HG03025 (cell line): ENCODE measurements around the gene LSM10.

Source experiments
- ATAC-seq: cut with Tn5 transposase; IDR thresholded peaks from one replicate; pipeline ENCODE4 v1.9.1; 2021; ENCODE audit warnings: mild to moderate bottlenecking, moderate library complexity; ENCODE audit not compliant: unreplicated experiment, low FRiP score

The LSM10 gene

DNA sequence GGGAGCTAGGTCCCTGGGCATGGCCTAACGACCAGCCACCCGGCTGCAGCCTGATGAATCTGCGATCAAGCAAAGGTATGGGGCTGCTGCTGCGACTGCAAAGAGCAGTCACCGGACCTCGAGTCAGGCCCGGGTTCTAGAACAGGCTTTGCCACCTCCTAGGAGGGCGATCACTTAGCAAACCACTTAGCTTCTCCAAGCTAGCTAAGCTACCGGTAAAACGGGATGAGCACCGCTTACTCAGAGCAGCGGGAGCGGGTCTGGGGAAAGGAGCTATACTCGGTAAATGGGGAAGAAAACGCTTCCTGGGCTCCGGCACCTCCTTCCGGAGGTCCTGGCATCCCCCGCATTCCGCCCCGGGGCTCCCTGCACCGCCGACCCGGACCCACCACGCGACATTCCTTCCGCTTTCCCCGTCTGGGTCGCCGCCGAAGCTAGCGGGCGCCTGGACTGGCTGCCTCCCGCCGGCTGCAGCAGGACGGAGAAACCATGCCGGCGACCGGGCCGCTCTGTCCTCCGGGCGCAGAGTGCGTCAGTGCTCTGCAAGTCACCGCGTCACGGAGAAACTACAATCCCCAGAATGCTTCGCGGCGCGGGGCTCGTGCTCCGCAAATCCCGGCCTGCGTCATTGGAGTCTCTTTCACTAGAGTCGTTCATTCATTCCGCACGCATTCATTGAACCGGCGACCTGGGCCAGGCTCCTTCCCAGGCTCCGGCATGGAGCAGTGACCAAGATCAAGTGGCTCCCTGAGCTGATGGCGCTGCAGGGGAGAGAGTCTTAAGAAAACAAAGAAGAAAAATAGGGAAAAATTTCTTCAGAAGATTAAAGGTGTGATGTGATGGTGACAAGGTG is at the start of gene LSM10:
Gene LSM10 (minus strand): TSS at position 531 of the 853 bp plus-strand sequence. CDS start 3,779 bp downstream, outside the sequence.
- peak; percentile 39 for ATAC-seq

DNA sequence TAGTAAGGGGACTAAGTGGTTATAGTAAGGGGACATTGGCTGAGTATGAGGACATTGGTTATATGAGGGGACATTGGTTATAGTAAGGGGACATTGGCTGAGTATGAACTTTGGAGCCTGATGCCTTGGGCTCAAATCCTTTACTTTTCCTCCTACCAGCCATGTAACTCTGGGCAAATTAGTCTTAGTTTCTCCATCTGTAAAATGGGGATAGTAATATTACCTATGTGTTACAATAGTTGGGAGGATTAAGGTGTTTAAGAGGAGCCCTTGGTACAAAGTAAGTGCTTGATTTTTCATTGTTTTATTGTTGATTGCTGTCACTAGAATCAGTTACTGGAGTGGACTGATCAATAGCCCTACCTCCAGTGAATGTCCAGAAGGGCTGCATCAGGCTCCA is 49.7 kb upstream of the LSM10 start:
- no peak for ATAC-seq

DNA sequence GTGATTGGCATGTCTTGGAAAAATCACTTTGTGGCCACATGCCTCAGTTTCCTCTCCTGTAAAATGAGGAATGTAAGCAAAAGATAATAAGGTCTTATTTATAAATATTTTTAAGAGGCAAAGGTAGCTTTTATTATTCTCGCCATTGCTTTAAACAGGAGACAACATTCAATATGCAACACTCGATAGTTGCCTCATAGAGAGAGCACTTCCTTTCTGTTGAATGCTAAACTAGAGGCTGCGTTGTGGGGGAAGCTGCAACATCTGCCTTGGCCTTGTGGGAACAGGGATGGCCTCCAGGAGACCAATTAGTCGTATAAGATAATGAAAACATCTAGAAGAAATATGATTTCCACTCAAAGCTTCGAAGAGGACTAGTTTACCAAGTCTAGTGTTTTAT is 49.0 kb upstream of the LSM10 start:
- ATAC-seq: no peak

DNA sequence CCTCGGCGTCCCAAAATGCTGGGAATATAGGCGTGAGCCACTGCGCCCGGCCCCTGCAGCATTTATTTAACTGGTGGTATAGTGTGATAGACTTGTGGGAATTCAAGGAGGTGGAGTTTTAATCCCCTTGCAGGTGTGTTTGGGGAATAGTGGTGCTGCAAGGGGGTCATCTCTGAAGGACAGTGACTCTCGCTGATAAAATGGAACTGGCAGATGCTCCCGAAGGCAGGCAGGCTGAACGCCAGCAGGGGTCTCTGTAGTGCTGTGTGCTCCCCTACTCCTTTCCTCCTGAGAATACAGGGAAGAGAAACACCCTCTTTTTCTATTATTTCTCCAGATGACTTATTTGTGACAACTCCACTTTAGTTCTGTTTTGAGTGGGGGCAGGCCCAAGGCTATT is 48.6 kb upstream of the LSM10 start:
- ATAC-seq: no peak

DNA sequence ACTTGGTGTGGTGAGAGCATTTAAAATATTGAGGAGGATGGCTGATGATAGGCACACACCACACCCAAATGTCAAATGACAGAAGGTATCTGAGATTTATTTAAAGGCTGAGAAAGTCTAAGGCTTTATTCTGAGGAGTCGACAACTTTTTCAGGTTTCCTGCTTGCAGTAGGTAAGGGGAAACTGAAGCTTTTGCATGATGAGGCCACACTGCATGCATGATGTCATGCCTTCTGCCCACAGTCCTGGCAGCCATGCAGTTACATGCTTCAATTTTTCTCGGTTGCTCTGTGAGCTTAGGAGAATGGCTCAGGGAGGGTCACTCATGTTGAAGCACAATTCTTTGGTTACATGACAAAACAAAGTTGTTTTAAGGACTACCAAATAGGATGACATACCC is 45.6 kb upstream of the LSM10 start:
- no peak for ATAC-seq

DNA sequence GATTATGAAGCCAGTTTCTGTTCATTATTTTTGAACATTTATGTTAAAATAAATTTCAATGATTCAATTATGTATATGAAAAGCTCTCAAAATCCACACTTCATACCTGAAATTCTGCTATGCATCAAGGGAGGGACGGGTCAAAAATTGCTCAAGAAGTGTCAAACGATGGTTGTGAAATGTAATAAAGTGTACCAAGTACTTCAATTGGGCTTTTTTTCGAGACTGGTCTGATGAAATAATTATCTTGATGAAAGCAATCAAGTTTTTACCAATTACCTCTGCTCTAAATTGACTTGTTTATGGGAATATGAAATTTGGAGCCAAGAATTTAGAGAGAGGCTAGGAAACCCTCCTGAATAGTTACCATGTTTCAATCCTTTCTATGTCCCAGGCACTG is 44.6 kb upstream of the LSM10 start:
- ATAC-seq: no peak

DNA sequence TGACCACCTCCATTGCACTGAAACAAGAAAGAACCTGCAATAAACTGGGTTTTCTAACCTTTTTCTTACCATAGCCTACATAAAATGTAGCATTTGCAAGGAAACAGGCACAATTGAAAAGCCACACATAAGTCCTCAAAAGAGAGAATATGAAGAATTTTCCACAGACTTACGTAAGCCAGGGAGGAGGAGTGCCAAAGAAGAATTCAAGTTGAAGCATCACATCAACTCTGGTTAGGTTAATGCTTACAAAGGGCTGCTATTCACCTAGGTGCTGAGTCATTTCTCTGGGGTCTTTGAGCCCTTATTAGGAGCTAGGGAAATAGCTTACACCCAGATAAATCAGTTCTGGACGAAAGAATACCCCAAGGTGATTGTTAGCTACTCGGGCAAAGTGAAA is 42.9 kb upstream of the LSM10 start:
- no peak for ATAC-seq

DNA sequence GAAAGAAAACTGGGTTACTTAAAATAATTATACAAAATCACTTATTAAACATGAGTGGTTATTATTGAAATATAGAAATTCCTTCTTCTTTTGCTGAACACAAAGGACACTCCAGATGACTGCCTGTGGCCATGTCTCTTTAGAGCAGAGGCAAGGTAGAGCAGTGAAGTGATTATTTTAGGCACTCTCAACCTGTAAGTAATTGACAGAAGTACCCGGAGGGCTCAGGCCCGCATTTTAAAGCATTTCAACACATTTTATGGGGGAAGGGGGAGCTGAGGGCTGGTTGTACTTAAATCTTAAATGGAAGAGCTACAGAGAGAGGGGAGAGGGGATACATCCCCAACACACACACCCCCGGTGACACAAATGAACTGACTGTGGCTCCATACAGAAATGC is 42.3 kb upstream of the LSM10 start:
- ATAC-seq: no peak

DNA sequence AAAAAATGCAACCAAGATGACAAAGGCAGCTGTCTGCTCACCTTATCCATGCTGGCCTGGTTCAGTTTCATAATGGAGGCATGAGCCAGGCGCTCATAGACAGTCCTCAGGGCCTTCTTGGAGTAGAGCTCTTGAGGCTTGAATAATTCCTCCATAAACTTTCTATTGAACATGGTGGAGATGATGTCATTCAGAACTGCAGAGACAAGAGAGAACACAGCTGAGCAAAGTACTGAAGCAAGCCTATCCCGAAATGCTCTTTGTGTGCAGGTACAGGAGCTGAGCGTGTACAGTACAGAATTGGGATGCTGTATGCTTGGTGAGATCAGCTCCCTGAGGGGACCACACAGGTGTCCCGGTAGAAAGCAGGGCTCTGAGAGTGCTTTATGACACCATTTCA is 41.0 kb upstream of the LSM10 start:
- ATAC-seq: no peak

DNA sequence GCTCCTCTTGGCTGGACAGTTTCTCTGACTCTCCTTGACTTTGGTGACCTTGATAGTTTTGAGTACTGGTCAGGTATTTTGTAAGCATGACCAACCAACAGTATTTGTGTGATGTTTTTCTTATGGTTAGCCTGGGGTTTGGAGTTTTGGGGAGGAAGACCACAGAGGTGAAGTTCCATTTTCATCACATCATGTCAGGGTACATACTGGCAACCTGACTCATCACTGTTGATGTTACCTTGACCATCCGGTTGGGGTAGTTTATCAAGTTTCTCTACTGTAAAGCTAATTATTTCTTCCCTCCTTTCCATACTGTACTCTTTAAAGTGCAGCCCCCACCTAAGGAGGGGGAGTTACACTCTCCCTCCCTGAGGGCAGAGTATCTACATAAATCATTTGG is 39.1 kb upstream of the LSM10 start:
- ATAC-seq: no peak

DNA sequence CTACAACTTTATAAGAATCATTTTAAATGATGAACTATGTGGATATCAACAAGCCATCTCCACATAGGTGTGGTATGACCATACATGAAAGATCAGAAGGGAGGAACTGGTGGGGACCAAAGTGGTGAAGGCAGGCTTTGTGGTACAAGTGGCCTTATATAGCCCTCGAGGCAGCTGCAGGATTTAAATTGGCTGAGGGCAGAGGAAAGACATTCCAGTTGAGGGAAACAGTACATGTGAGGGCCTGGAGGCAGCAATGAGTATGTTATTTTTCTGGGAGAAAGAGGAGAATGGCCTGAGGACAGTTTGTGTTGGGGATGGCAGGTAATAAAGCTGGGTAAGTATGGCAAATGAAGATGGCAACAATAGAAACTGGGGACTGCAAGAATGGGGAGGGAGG is 35.4 kb upstream of the LSM10 start:
- no peak for ATAC-seq

DNA sequence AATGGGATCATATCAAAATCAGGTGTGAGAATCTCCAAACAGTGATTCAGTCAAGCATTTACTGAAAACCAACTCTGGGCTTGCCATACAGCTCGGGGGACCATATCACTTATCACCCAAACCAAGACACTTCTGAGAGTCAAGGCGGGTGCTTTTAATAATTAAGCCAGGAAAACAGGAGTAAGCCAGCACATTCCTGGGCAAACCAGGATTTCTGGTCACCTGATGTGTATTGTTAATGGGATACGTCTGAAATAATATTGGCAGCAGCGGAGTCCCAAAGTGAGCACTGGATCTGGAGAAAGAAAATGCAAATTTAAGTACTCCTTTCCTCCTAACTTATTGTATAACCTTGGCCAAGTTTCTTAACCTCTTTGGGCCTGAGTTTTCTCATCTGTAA is 34.9 kb upstream of the LSM10 start:
- no peak for ATAC-seq

DNA sequence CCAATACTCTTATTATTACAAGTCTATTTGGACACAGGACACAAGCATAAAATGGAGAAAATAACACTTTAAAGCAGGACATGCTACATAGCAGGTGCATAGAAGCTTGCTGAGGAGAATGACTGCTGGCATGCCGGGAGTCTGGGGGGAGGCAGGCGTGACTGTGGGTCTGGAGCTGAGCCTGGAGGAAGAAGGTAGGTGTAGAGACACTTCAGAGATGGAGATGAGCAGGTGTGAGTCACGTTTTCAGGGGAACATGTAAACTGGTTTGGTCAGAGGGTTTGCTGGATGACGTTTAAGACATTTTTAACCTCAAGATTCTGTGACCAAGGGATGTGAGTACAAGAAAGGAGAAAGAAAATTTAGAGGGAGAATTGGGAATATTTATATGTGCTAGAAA is 28.1 kb upstream of the LSM10 start:
- ATAC-seq: no peak

DNA sequence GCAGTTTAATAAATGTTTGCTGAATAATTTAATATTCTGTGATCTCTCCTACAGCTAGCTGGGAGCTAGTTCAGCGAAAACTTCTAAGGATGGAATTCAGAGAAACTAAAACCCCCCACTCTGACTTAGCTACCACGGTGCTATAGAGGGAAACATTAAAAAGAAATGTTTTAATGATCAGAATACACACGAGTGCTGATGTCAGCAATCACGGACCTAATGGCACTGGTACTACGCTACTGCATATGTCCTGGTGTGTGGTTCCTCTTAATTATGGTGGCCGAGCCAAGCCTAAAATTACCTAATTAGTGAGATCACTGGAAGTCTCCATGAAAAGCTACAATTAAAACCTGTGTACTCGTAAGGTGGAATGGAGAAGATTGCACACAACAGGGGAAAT is 23.9 kb upstream of the LSM10 start:
- ATAC-seq: no peak

DNA sequence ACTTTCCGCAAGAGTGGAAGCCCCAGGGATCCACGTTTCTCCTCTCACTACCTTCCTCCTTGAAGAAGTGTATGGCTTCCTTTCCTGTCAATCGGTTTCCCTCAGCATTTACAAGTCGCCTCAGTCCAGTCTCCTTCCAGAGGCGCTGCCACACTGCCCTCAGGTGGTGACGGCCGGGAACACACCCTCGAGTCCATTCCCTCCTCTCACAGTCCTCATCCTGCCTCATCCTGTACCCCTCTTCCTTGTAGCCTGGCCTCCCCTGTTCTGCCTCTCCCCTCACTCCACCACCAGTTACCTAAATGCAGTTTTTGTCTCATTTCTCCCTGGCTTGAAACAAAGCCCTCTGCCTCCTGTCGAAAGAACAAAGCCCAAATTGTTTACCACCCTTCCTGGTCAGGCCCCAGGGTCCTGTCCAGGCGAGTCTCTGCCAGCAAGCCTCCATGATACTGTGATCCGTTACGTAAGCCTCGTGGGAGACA is 23.2 kb upstream of the LSM10 start:
- ATAC-seq: no peak

DNA sequence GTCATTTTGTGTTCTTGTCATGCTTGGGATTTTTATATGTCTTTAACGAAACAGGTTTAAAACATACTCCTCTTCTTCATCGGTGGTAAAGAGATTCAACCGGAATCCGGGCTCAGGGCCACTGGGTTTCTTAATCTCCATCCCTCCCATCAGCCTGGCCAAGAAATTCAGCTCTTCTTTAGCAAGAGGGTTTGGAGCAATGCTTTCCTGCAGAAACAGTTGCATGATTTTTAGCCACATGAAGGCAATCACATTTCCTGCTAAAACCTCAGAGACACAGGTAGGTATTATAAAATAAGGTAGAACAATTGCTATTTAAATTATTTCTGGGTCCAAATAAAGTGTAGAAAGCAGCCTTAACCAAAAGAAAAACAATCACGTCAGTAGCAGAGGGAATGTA is 22.7 kb upstream of the LSM10 start:
- no peak for ATAC-seq

DNA sequence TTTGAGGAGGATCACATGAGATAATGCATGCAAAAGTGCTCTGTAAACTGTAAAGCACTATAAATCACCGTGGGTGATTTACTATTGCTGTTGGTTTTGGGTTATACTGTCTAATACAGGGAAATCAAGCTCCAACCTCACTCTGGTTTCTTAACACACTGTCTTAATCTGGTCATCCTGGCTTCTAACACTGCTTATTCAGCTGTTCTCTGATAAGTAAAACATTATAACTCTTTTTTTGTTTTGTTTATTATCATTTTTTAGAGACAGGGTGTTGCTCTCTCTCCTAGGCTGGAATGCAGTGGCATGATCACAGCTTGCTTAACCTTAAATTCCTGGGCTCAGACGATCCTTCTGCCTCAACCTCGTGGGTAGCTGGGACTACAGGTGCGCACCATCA is 21.9 kb upstream of the LSM10 start:
- ATAC-seq: no peak

DNA sequence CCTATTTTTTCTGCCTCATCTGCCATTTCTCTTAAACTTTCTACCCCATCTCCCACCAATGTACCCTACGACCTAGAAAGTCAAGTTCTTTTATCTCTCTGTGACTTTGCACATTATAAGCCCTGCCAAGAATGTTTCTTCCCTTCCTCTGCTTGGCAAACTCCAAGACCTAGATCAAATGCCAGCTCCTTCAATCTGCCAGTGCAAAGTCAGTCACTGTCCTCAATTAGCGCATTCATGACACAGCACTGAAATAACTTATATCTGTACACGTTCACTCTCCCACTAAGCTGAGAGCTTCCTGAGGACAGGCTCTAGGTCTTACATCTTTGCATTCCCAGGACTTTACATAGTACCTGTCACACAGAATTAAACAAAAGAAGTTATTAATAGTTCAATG is 21.4 kb upstream of the LSM10 start:
- no peak for ATAC-seq

DNA sequence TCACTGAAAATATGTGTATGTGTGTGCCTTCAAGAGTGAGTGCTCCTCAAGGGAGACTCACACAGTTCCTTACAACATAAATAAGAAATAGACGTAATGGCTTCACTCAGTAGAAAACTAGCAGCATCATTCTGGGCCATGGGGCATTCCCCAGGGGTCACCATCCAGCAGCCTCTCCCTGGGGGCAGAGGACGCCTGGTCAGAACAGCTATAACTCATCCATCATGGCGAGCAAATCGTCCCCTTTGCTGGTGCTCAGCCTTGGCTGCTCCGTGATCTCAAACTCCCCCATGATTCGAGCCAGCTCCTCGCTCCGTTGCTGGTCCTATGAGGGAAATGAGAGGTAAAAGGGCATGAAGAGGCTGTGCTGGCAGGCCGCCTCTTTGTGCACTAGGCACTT is 20.2 kb upstream of the LSM10 start:
- ATAC-seq: no peak

DNA sequence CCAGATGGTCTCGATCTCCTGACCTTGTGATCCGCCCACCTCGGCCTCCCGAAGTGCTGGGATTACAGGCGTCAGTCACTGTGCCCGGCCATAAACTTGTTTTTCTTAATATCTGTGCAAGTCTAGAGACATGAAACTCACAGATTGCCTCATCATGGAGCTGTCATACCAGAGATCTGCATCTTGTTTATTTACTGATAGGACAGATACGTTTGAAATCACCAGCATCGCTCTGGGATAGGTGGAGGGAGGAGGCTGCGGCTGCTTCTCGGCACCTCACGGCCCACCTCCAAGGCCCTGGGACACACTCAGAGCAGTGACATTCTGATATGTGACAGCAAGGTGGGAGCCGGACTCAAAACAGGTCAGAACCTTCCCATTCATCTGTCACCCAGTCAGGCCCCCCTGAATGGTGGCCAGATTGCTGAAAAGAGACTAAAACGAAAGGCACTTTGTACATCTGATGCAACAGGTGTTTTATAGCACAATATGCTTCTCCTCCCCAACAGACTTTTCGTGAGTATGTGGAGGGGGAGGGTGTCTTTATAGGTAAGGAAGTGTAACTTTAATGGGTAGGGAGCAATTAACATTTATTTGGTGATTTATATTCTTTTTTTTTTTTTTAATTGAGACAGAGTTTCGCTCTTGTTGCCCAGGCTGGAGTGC is 18.1 kb upstream of the LSM10 start:
- no peak for ATAC-seq

DNA sequence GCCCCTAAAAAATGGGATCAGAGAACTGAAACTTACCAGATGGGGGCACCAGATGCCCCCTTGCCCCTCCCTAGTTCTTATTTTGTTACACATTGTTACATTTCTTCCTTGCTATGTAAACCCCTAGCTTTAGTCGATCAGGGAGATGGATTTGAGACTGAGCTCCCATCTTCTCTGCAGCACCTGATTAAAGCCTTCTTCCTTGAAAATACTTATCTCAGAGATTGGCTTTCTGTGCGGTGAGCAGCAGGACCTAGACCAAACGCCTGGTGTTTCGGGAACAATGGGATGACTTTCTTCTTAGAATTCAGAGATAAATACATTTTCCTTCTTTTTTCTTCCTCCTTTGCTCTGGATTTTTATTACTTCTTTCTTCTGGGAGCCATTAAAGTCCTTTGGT is 16.7 kb upstream of the LSM10 start:
- no peak for ATAC-seq
